ENCODE results near the gene LSAMP. TPM values are rescaled to one million over a fixed set of nuclear protein-coding genes. Genes with fewer than 3 reads are reported as not detected.

Gene LSAMP
- total RNA-seq, 1 donor: 3.3 TPM

DNA sequence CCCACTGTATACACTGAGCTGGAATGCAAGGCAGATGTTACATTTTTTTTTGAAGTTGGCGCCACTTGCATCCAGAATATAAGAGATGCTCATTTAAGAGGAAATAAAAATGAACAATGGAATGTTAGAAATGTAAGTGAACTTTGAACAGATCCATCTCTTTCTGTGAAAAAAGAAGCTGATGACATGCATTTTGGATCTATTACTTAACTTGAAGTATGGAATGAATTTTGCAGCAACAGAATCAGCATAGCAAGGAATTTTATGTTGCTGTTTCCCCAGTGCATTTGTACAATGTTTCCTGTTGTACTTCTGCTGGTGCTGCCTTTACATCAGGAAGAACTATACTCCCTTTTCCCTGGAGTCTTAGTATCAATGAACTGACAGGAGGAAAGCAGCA lies 178.2 kb downstream of the LSAMP start:
- Histone ChIP-seq H3K27me3 (ENCODE audit: insufficient read depth, low read length) (no peaks in the 10 kb centered on the region), H3K4me2 (ENCODE audit: insufficient read depth, low read length) (no peak overlapping the region), H4K20me1 (ENCODE audit: insufficient read depth, low read length) (no peaks in the 10 kb centered on the region), H3K4me3 (ENCODE audit: insufficient read depth, low read length) (no peak overlapping the region), H3K4me1 (ENCODE audit: insufficient read depth, low read length) (no peaks in the 10 kb centered on the region), H3K9me3 (ENCODE audit: low read depth, low read length) (no peaks in the 10 kb centered on the region), H3K36me3 (ENCODE audit: insufficient read depth, low read length) (no peaks in the 10 kb centered on the region), H3K79me2 (ENCODE audit: insufficient read depth, low read length) (no peaks in the 10 kb centered on the region), H2AFZ (ENCODE audit: low read length) (no peak overlapping the region), H3K27ac (ENCODE audit: low read depth, low read length) (no peak overlapping the region)
- DNase-seq (ENCODE audit: insufficient read length, low spot score, missing footprints): no peak
- TF ChIP-seq CTCF (IDR thresholded peaks at IDR 0.05; ENCODE audit: extremely low read depth, low read depth, low read length): no peak

- no peak for TF ChIP-seq CTCF (IDR thresholded peaks at IDR 0.05; ENCODE audit: extremely low read depth, low read depth, low read length)
- Histone ChIP-seq H3K27me3 (ENCODE audit: insufficient read depth, low read length) (no peaks in the 10 kb centered on the region), H3K4me1 (ENCODE audit: insufficient read depth, low read length) (no peaks in the 10 kb centered on the region), H3K4me3 (ENCODE audit: insufficient read depth, low read length) (no peak overlapping the region), H4K20me1 (ENCODE audit: insufficient read depth, low read length) (no peaks in the 10 kb centered on the region), H3K4me2 (ENCODE audit: insufficient read depth, low read length) (no peak overlapping the region), H3K9me3 (ENCODE audit: low read depth, low read length) (no peaks in the 10 kb centered on the region), H2AFZ (ENCODE audit: low read length) (no peak overlapping the region), H3K27ac (ENCODE audit: low read depth, low read length) (no peak overlapping the region), H3K79me2 (ENCODE audit: insufficient read depth, low read length) (no peaks in the 10 kb centered on the region), H3K36me3 (ENCODE audit: insufficient read depth, low read length) (no peaks in the 10 kb centered on the region)
- no peak for DNase-seq (ENCODE audit: insufficient read length, low spot score, missing footprints)
These were observed 179.2 kb downstream of the LSAMP start for GRCh38 chr3:116265976-116266584.

GRCh38 chr3:116265320-116265695 lies 180.0 kb downstream of the LSAMP start:
- Histone ChIP-seq H3K4me3 (ENCODE audit: insufficient read depth, low read length) (no peak overlapping the region), H3K4me1 (ENCODE audit: insufficient read depth, low read length) (no peaks in the 10 kb centered on the region), H3K9me3 (ENCODE audit: low read depth, low read length) (no peaks in the 10 kb centered on the region), H3K4me2 (ENCODE audit: insufficient read depth, low read length) (no peak overlapping the region), H3K79me2 (ENCODE audit: insufficient read depth, low read length) (no peaks in the 10 kb centered on the region), H4K20me1 (ENCODE audit: insufficient read depth, low read length) (no peaks in the 10 kb centered on the region), H3K27me3 (ENCODE audit: insufficient read depth, low read length) (no peaks in the 10 kb centered on the region), H3K27ac (ENCODE audit: low read depth, low read length) (no peak overlapping the region), H3K36me3 (ENCODE audit: insufficient read depth, low read length) (no peaks in the 10 kb centered on the region), H2AFZ (ENCODE audit: low read length) (no peak overlapping the region)
- no peak for TF ChIP-seq CTCF (IDR thresholded peaks at IDR 0.05; ENCODE audit: extremely low read depth, low read depth, low read length)
- DNase-seq (ENCODE audit: insufficient read length, low spot score, missing footprints): no peak

- Histone ChIP-seq H2AFZ (ENCODE audit: low read length) (no peak overlapping the region), H4K20me1 (ENCODE audit: insufficient read depth, low read length) (no peaks in the 10 kb centered on the region), H3K36me3 (ENCODE audit: insufficient read depth, low read length) (no peaks in the 10 kb centered on the region), H3K9me3 (ENCODE audit: low read depth, low read length) (no peaks in the 10 kb centered on the region), H3K4me3 (ENCODE audit: insufficient read depth, low read length) (no peak overlapping the region), H3K27me3 (ENCODE audit: insufficient read depth, low read length) (no peaks in the 10 kb centered on the region), H3K79me2 (ENCODE audit: insufficient read depth, low read length) (no peaks in the 10 kb centered on the region), H3K4me2 (ENCODE audit: insufficient read depth, low read length) (no peak overlapping the region), H3K4me1 (ENCODE audit: insufficient read depth, low read length) (no peaks in the 10 kb centered on the region), H3K27ac (ENCODE audit: low read depth, low read length) (no peak overlapping the region)
- TF ChIP-seq CTCF (IDR thresholded peaks at IDR 0.05; ENCODE audit: extremely low read depth, low read depth, low read length): no peak
- DNase-seq (ENCODE audit: insufficient read length, low spot score, missing footprints): no peak
These were observed 180.6 kb downstream of the LSAMP start for GRCh38 chr3:116264546-116265319.

Data from osteoblast (primary cell).